ENCODE measurements around the gene FAM199X.

DNA sequence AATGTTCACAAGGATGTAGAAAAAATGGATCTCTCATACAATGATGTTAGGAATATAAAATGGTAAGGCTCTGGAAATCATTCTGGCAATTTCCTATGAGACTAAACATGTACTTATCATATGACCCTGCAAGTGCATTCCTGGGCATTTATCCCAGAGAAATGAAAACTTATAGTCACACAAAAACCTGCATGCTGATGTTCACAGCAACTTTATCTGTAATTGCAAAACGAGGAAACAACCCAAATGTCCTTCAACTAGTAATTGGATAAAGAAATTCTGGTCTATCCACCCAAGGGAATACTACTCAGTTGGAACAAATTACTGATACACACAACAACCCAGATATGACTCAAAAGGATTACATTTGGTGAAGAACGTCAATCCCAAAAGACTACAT lies 39.4 kb upstream of the FAM199X start:
- TF ChIP-seq, protein P1, sequence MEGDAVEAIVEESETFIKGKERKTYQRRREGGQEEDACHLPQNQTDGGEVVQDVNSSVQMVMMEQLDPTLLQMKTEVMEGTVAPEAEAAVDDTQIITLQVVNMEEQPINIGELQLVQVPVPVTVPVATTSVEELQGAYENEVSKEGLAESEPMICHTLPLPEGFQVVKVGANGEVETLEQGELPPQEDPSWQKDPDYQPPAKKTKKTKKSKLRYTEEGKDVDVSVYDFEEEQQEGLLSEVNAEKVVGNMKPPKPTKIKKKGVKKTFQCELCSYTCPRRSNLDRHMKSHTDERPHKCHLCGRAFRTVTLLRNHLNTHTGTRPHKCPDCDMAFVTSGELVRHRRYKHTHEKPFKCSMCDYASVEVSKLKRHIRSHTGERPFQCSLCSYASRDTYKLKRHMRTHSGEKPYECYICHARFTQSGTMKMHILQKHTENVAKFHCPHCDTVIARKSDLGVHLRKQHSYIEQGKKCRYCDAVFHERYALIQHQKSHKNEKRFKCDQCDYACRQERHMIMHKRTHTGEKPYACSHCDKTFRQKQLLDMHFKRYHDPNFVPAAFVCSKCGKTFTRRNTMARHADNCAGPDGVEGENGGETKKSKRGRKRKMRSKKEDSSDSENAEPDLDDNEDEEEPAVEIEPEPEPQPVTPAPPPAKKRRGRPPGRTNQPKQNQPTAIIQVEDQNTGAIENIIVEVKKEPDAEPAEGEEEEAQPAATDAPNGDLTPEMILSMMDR (IDR thresholded peaks at IDR 0.05): no peak
- TF ChIP-seq POLR2A (IDR thresholded peaks at IDR 0.05): no peak
- TF ChIP-seq EP300 (IDR thresholded peaks at IDR 0.05): no peak
